Measurements from ENCODE around the gene CRB1.

Gene CRB1

GRCh38 chr1:197313713-197314112 is 45.7 kb downstream of the CRB1 start:
- no peak overlapping the region for H3K27ac ChIP-seq (ENCODE audit: low read depth, low read length, poor library complexity, severe bottlenecking)
- no peak overlapping the region for H3K9ac ChIP-seq (ENCODE audit: low read length)
- TF ChIP-seq, protein P1, sequence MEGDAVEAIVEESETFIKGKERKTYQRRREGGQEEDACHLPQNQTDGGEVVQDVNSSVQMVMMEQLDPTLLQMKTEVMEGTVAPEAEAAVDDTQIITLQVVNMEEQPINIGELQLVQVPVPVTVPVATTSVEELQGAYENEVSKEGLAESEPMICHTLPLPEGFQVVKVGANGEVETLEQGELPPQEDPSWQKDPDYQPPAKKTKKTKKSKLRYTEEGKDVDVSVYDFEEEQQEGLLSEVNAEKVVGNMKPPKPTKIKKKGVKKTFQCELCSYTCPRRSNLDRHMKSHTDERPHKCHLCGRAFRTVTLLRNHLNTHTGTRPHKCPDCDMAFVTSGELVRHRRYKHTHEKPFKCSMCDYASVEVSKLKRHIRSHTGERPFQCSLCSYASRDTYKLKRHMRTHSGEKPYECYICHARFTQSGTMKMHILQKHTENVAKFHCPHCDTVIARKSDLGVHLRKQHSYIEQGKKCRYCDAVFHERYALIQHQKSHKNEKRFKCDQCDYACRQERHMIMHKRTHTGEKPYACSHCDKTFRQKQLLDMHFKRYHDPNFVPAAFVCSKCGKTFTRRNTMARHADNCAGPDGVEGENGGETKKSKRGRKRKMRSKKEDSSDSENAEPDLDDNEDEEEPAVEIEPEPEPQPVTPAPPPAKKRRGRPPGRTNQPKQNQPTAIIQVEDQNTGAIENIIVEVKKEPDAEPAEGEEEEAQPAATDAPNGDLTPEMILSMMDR (IDR thresholded peaks at IDR 0.05; ENCODE audit: low read length): no peak
- TF ChIP-seq EZH2 (IDR thresholded peaks at IDR 0.05; ENCODE audit: borderline replicate concordance, low read length): no peak
- no peaks in the 10 kb centered on the region for H3K9me3 ChIP-seq (ENCODE audit: low read length)
- no peaks in the 10 kb centered on the region for H4K20me1 ChIP-seq (ENCODE audit: insufficient read depth, low read length)
- H3K79me2 ChIP-seq (ENCODE audit: insufficient read depth, low read length): no peaks in the 10 kb centered on the region
- H3F3A ChIP-seq (ENCODE audit: insufficient read depth, low read length): no peaks in the 10 kb centered on the region
- H3K4me1 ChIP-seq (ENCODE audit: insufficient read depth, low read length, severe bottlenecking): no peaks in the 10 kb centered on the region
- H2AFZ ChIP-seq (ENCODE audit: low read length): no peak overlapping the region
- H3K9me2 ChIP-seq (ENCODE audit: low read depth, low read length): no peaks in the 10 kb centered on the region
- no peak overlapping the region for H3K4me2 ChIP-seq (ENCODE audit: low read length)
- H3K36me3 ChIP-seq (ENCODE audit: insufficient read depth, low read length): no peaks in the 10 kb centered on the region
- no peak overlapping the region for H3K4me3 ChIP-seq (ENCODE audit: low read depth, low read length, poor library complexity, severe bottlenecking)
- H3K27me3 ChIP-seq (ENCODE audit: insufficient read depth, low read length): no peaks in the 10 kb centered on the region

- Histone ChIP-seq H3K36me3 (ENCODE audit: insufficient read depth, low read length) (no peaks in the 10 kb centered on the region), H3K9me3 (ENCODE audit: low read length) (no peaks in the 10 kb centered on the region), H3K9me2 (ENCODE audit: low read depth, low read length) (no peaks in the 10 kb centered on the region), H3K27me3 (ENCODE audit: insufficient read depth, low read length) (no peaks in the 10 kb centered on the region), H3K9ac (ENCODE audit: low read length) (no peak overlapping the region), H3F3A (ENCODE audit: insufficient read depth, low read length) (no peaks in the 10 kb centered on the region), H2AFZ (ENCODE audit: low read length) (no peak overlapping the region), H4K20me1 (ENCODE audit: insufficient read depth, low read length) (no peaks in the 10 kb centered on the region), H3K27ac (ENCODE audit: low read depth, low read length, poor library complexity, severe bottlenecking) (no peak overlapping the region), H3K4me1 (ENCODE audit: insufficient read depth, low read length, severe bottlenecking) (no peaks in the 10 kb centered on the region), H3K79me2 (ENCODE audit: insufficient read depth, low read length) (no peaks in the 10 kb centered on the region), H3K4me3 (ENCODE audit: low read depth, low read length, poor library complexity, severe bottlenecking) (no peak overlapping the region), H3K4me2 (ENCODE audit: low read length) (no peak overlapping the region)
- no peak for TF ChIP-seq EZH2 (IDR thresholded peaks at IDR 0.05; ENCODE audit: borderline replicate concordance, low read length)
- TF ChIP-seq, protein P1 (IDR thresholded peaks at IDR 0.05; ENCODE audit: low read length): no peak
Observed at GRCh38 chr1:197314682-197315081, 46.6 kb downstream of the CRB1 start.

DNA sequence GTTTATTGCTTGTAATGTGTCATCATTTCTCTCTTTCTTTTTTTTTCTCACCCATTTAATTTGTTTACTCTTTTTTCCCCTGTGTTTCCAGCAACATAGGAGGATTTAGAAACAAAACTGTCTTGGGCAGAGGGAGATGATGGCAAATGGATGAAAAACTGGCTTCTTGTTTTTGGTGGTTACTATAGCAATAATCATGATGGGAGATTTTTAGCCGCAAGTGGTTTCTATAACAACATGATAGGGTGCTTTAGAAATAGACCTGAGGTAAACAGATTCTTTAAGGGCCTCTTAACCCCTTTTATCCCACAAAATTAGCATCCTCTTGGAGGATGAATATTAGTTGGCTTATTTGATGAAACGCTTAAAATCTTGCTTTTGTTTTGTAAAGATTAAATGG is 51.6 kb downstream of the CRB1 start:
- Histone ChIP-seq H3K9ac (ENCODE audit: low read length) (no peak overlapping the region), H2AFZ (ENCODE audit: low read length) (no peak overlapping the region), H3K4me3 (ENCODE audit: low read depth, low read length, poor library complexity, severe bottlenecking) (no peak overlapping the region), H3K27ac (ENCODE audit: low read depth, low read length, poor library complexity, severe bottlenecking) (no peak overlapping the region), H4K20me1 (ENCODE audit: insufficient read depth, low read length) (no peaks in the 10 kb centered on the region), H3K79me2 (ENCODE audit: insufficient read depth, low read length) (no peaks in the 10 kb centered on the region), H3K9me2 (ENCODE audit: low read depth, low read length) (no peaks in the 10 kb centered on the region), H3K36me3 (ENCODE audit: insufficient read depth, low read length) (no peaks in the 10 kb centered on the region), H3F3A (ENCODE audit: insufficient read depth, low read length) (no peaks in the 10 kb centered on the region), H3K4me2 (ENCODE audit: low read length) (no peak overlapping the region), H3K27me3 (ENCODE audit: insufficient read depth, low read length) (no peaks in the 10 kb centered on the region), H3K9me3 (ENCODE audit: low read length) (no peaks in the 10 kb centered on the region), H3K4me1 (ENCODE audit: insufficient read depth, low read length, severe bottlenecking) (no peaks in the 10 kb centered on the region)
- TF ChIP-seq, protein P1 (IDR thresholded peaks at IDR 0.05; ENCODE audit: low read length): no peak
- no peak for TF ChIP-seq EZH2 (IDR thresholded peaks at IDR 0.05; ENCODE audit: borderline replicate concordance, low read length)

Data from OCI-LY1 (cell line).